Common myeloid progenitor, CD34-positive (primary cell): ENCODE measurements around the gene ITPR2.
"Not testable (repeated sequence)": the region's sequence is repeated elsewhere in the genome, so short reads cannot be mapped to it uniquely, and the experiment has no call there.

Experiments used
- CTCF ChIA-PET: fragments of 350-600 bp; sonication (Branson Sonifier 250); formaldehyde crosslinking; loops from one replicate; lab custom pipeline; 2021; ENCODE audit warnings: antibody characterized with exemption; lab: Charles Lee
- POLR2A ChIA-PET: fragments of 350-600 bp; sonication (Branson Sonifier 250); formaldehyde crosslinking; loops from one replicate; lab custom pipeline; 2021; ENCODE audit warnings: antibody characterized with exemption; lab: Charles Lee
- DNase-seq, 3 donors: peaks; one replicate each; pipeline versions ENCODE4 v3.0.0 to v3.0.0-alpha.2; 2013
- H3K27ac ChIP-seq, 2 experiments: 1 replicate in 1 of 2; 2 replicates in 1 of 2; pipeline ENCODE4 v1.7.0; 2013; ENCODE audit warnings: inconsistent platforms in 2 of 2, low read length in 2 of 2, mild to moderate bottlenecking in 2 of 2, low read depth in 1 of 2, moderate library complexity in 1 of 2; ENCODE audit not compliant: severe bottlenecking in 2 of 2, insufficient read depth in 1 of 2, poor library complexity in 1 of 2
- H3K27me3 ChIP-seq, 5 experiments: replicated peaks in 2 of 5; 1 replicate in 3 of 5; 2 replicates in 2 of 5; pipeline versions ENCODE4 v1.6.1 to v1.7.0; 2013; ENCODE audit warnings: low read length in 4 of 5, mild to moderate bottlenecking in 2 of 5, moderate library complexity in 2 of 5, inconsistent platforms in 1 of 5; ENCODE audit not compliant: insufficient read depth in 5 of 5, control insufficient read depth in 4 of 5
- H3K36me3 ChIP-seq, 4 experiments: 1 replicate in 2 of 4; 2 replicates in 2 of 4; pipeline versions ENCODE4 v1.6.1 to v1.7.0; 2013; ENCODE audit warnings: low read length in 3 of 4, control low read depth in 1 of 4, mild to moderate bottlenecking in 1 of 4; ENCODE audit not compliant: control insufficient read depth in 4 of 4, insufficient read depth in 4 of 4
- H3K4me1 ChIP-seq, 4 experiments: 1 replicate in 3 of 4; 2 replicates in 1 of 4; pipeline versions ENCODE4 v1.6.1 to v1.7.1; 2013; ENCODE audit warnings: low read length in 3 of 4, mild to moderate bottlenecking in 3 of 4, control low read depth in 1 of 4, inconsistent platforms in 1 of 4, moderate library complexity in 1 of 4; ENCODE audit not compliant: control insufficient read depth in 4 of 4, insufficient read depth in 4 of 4; ENCODE audit errors: control extremely low read depth in 1 of 4
- H3K4me3 ChIP-seq, 7 experiments: 1 replicate in 4 of 7; 2 replicates in 3 of 7; pipeline versions ENCODE4 v1.5.1 to v1.7.0; 2013; ENCODE audit warnings: mild to moderate bottlenecking in 7 of 7, low read length in 6 of 7, moderate library complexity in 6 of 7, inconsistent platforms in 2 of 7, low read depth in 2 of 7, control low read depth in 1 of 7; ENCODE audit not compliant: insufficient read depth in 4 of 7, control insufficient read depth in 1 of 7; ENCODE audit errors: extremely low read depth in 1 of 7
- H3K9me3 ChIP-seq, 5 experiments: 1 replicate in 4 of 5; 2 replicates in 1 of 5; pipeline versions ENCODE4 v1.6.1 to v1.7.1; 2013; ENCODE audit warnings: low read length in 4 of 5, mild to moderate bottlenecking in 2 of 5, inconsistent platforms in 1 of 5, low read depth in 1 of 5, moderate library complexity in 1 of 5; ENCODE audit not compliant: control insufficient read depth in 4 of 5, insufficient read depth in 2 of 5; ENCODE audit errors: control extremely low read depth in 1 of 5
- WGBS: methylation state at CpG from one replicate; pipeline ENCODE4 v1.1.5; 2013; ENCODE audit not compliant: insufficient coverage; 5-methylcytosine and 5-hydroxymethylcytosine counted together

The ITPR2 gene

GRCh38 chr12:26732005-26732908 lies 100.7 kb downstream of the ITPR2 start:
- DNase-seq: peak; percentile 51 to 91 (median 85)
- H3K36me3 ChIP-seq: no peaks in the 10 kb centered on the region
- H3K27ac ChIP-seq: no peak overlapping the region
- CTCF ChIA-PET: interaction anchor here (1.4 kb wide), 1 partner anchor 14 kb away, joined by 4 read pairs; no protein-coding TSS in a partner anchor
- H3K27me3 ChIP-seq: no peaks in the 10 kb centered on the region
- 100% methylated on average over 2 of the region's 6 CpGs for WGBS
- H3K4me3 ChIP-seq: peak overlapping the region in 1 of 7 experiments; percentile 39
- POLR2A ChIA-PET: no interaction called here
- H3K9me3 ChIP-seq: peaks cover 0 to 4% (median 0%) of the 10 kb centered on the region in 5 experiments
- peaks cover 15 to 39% (median 24%) of the 10 kb centered on the region in 4 experiments for H3K4me1 ChIP-seq

GRCh38 chr12:26730481-26731350 lies 102.3 kb downstream of the ITPR2 start:
- Histone ChIP-seq H3K9me3 (peaks cover 0 to 2% (median 0%) of the 10 kb centered on the region in 5 experiments), H3K27ac (no peak overlapping the region), H3K27me3 (no peaks in the 10 kb centered on the region), H3K4me1 (peaks cover 15 to 39% (median 24%) of the 10 kb centered on the region in 4 experiments), H3K36me3 (no peaks in the 10 kb centered on the region), H3K4me3 (no peak overlapping the region)
- DNase-seq: peak in 2 of 3 donors; percentile 42 to 54
- CTCF ChIA-PET: interaction anchor here (0.7 to 1.4 kb wide), 4 partner anchors 13 to 979 kb away, joined by 3 to 4 read pairs (median 3); no protein-coding TSS in a partner anchor
- 95% methylated on average over 3 of the region's 7 CpGs for WGBS
- POLR2A ChIA-PET: interaction anchor here (0.6 kb wide), 1 partner anchor 140 kb away, joined by 3 read pairs; no protein-coding TSS in a partner anchor

GRCh38 chr12:26729137-26729671 lies 103.8 kb downstream of the ITPR2 start:
- H3K4me3 ChIP-seq, H3K36me3 ChIP-seq, CTCF ChIA-PET, H3K27ac ChIP-seq, DNase-seq, H3K9me3 ChIP-seq, H3K27me3 ChIP-seq, POLR2A ChIA-PET: not testable (repeated sequence)
- peaks cover 15 to 34% (median 24%) of the 10 kb centered on the region in 4 experiments for H3K4me1 ChIP-seq
- 100% methylated on average over 1 of the region's 1 CpG for WGBS

- Histone ChIP-seq H3K27ac (no peak overlapping the region), H3K9me3 (peaks cover 0 to 2% (median 0%) of the 10 kb centered on the region in 5 experiments), H3K4me1 (peaks cover 15 to 30% (median 23%) of the 10 kb centered on the region in 4 experiments), H3K36me3 (peaks cover 0 to 8% (median 0%) of the 10 kb centered on the region in 4 experiments), H3K4me3 (no peak overlapping the region), H3K27me3 (no peaks in the 10 kb centered on the region)
- 100% methylated on average over 1 of the region's 5 CpGs for WGBS
- DNase-seq: no peak
- ChIA-PET CTCF (interaction anchor here (0.7 kb wide), 1 partner anchor 9 kb away, joined by 3 read pairs; no protein-coding TSS in a partner anchor), POLR2A (no interaction called here)
Measured at GRCh38 chr12:26728205-26729050, 104.6 kb downstream of the ITPR2 start.

- ChIA-PET CTCF (no interaction called here), POLR2A (no interaction called here)
- WGBS: 95% methylated on average over 10 of the region's 13 CpGs
- no peak overlapping the region for H3K27ac ChIP-seq
- no peak for DNase-seq
- H3K27me3 ChIP-seq: no peaks in the 10 kb centered on the region
- peaks cover 0 to 11% (median 0%) of the 10 kb centered on the region in 4 experiments for H3K36me3 ChIP-seq
- H3K4me1 ChIP-seq: peaks cover 11 to 27% (median 20%) of the 10 kb centered on the region in 4 experiments
- no peak overlapping the region for H3K4me3 ChIP-seq
- peaks cover 0 to 2% (median 0%) of the 10 kb centered on the region in 5 experiments for H3K9me3 ChIP-seq
Measured at GRCh38 chr12:26727482-26728204, 105.4 kb downstream of the ITPR2 start.
